GM21515 (cell line): ENCODE data around the gene PMVK.
"Not testable (repeated sequence)": the region's sequence is repeated elsewhere in the genome, so short reads cannot be mapped to it uniquely, and the experiment has no call there.

Experiments used
- ATAC-seq: cut with Tn5 transposase; IDR thresholded peaks from one replicate; pipeline ENCODE4 v1.9.1; 2021; ENCODE audit not compliant: unreplicated experiment

The PMVK gene

GRCh38 chr1:154936555-154937084 lies at the start of gene PMVK:
PMVK (minus strand) TSS chr1:154936719; CDS start chr1:154936685, 34 bp downstream.
- ATAC-seq, result peak; percentile 73

GRCh38 chr1:154983776-154984466 lies 47.4 kb upstream of the PMVK start:
- no peak for ATAC-seq

GRCh38 chr1:154982897-154983648 lies 46.6 kb upstream of the PMVK start, which contains the start of gene FLAD1:
FLAD1 (plus strand) TSS chr1:154983344; CDS start chr1:154983695, 351 bp downstream.
- peak; percentile 93 for ATAC-seq

DNA sequence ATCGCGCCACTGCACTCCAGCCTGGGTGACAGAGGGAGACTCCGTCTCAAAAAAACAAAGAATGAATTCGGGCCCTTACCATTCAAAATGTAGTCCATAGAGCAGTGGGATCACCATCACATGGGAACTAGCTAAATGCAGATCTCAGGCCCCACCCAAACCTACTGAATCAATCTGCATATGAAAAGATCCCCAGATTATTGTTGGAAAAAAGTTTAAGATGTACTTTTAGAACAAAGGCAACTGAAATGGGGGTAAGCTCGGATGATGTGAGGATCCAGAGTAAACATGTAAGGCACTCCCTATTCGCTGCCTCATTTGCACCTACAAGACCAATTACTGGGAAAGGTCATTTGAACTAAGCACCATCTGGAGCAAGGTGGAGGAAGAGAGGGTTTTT lies 45.8 kb upstream of the PMVK start:
- ATAC-seq, result no peak

- no peak for ATAC-seq
Measured at GRCh38 chr1:154978360-154978759, 41.8 kb upstream of the PMVK start.

- not testable (repeated sequence) for ATAC-seq
Measured at GRCh38 chr1:154977762-154978161, 41.2 kb upstream of the PMVK start.

DNA sequence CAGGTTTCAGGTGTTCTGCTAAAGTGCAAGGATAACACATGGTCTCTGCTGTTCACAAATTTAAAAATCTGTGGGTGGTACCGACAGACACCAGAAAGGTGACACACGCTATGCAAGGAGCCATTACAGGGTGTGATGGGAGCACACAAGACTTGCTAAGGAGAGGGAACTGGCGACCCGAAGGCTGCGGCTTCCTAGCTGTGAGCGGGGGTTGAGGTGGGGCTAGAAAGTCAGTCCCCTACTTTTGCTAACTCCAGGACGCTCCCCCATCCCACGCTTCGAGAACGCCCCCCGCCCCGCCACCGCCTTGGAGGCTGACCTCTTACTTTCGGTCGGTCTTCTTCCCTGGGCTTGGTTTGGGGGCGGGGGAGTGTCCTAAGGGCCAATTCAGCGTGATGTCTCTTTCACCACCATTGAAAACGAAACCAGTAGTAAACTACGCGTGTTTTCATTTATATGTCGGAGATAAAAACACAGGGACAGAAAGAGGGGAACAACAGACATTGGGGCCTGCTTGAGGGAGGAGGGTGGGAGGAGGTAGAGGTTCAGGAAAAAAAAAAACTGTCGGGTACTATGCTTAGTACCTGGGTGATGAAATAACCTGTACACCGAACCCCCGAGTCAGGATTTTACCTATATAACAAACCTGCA lies 39.0 kb upstream of the PMVK start:
- ATAC-seq, result no peak

- ATAC-seq, result peak; percentile 38
Measured at GRCh38 chr1:154974808-154975408, 38.4 kb upstream of the PMVK start.

DNA sequence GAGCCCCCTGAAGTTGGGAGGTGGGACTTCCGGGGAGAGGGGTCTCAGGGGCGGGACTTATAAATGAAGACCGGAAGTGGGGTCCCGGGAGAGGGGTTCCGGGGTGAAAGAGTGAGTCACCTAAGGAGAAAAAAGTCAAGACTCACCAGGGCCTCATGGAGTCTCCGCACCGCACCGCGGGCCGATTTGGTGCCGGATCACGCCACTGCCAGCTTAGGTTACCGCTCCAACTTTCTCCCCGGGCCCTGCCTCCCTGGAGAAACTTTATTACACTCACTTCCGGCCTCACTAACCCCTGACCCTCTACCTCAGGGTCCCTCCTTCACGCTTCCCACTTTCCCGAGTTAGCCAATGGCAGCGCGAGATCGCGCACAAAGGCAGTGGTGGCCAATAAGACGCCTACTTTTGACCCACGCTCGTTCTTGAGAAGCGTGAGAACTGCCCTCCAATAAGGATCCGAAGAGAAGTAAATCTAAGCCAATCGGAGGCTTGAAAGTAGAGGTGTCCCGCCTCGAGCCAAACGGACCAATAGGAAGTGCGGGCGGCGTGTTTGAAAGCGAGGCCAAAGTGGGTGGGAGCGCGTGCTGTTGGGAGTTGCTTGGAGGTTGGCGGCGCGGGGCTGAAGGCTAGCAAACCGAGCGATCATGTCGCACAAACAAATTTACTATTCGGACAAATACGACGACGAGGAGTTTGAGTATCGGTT lies 37.7 kb upstream of the PMVK start, which contains the start of gene CKS1B:
Gene CKS1B, plus strand, starts transcription at position 580 of the 706 bp plus-strand sequence. Its CDS starts 65 bp downstream, at position 645.
- ATAC-seq, result peak; percentile 72

GRCh38 chr1:154973344-154974101 lies 37.0 kb upstream of the PMVK start:
- no peak for ATAC-seq

DNA sequence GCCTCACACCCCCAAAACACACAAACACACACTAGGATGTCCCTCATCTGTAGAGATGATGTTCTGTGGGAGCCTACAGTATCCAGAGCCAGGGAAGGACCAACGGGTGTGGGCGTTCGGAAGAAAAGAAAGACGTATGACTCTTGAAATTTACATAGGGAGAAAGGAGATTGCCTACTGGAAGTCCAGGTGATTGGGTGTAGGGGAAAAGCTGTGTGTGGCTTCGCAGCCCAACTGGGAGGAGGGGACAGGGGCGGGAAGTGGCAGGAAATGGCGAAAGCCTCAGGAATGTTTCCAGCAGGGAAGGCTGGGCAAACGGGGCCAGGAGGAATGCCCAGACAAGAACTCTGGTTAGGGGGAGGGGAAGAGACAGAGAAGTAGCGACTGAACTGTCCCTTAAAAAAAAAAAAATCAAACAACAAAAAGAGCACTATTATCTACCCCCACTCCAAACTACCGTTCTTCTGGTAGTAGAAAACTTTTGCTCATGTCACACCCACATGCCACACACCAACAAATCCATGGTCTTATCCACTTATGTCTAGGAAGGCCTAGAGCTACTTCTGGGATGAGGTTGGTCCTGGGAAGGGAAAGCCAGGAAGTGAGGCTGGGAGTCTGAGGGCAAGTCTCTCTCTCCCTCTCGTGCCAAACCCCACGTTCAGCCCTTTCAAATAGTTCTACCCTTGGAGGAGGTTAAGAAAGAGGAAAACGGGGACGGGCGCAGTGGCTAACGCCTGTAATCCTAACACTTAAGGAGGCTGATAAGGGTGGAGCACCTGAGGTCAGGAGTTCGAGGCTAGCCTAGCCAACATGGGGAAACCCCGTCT lies 36.2 kb upstream of the PMVK start:
- ATAC-seq, result no peak

DNA sequence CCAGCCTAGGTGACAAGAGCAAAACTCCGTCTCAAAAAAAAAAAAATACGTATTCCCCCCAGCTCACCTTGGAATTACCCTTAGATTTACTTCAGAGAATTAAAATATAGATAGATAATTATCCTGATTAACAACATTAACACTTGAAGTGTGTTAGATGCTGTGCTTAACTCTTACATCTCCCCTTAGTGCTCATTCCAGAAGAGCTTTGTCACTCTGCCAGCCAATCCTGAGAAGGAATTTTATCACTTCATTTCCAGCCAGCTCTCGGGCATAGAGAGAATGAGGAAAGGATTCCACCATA lies 35.6 kb upstream of the PMVK start:
- ATAC-seq, result no peak

GRCh38 chr1:154971341-154971998 lies 35.0 kb upstream of the PMVK start:
- no peak for ATAC-seq

DNA sequence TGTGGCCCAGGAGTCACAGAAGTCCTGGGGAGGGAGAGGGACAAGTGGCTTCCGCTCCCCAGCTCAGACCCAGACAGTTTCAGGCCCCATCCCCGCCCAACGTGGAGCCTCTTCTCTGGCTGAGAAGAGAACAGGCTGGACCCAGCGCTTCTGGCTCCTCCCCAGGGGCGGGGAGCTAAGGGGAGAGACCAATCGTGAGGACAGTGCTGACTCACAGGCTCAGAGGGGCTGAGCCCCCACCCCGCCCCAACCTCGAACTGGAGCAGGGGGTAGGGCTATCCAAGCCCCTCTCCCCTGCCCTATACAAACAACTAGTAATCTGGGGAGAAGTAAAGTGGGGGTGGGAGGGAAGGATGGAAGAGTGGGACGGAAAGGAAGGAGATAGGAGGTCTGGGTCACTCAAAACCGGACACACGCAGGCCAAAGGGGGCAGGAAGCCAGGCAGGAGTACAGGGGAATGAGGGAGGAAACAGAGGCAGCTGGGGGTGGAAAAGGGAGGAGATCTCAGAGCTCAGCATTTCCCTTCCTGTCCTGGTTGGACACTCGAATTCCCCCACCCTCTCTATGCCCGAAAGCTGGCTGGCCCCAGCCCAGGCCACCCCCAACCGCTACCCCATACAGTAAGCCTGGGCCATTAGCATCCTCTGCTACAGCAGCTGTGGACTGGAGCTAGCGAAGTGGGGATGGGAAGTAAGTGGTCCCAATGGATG lies 34.3 kb upstream of the PMVK start, which contains the start of gene SHC1:
Gene SHC1, minus strand, starts transcription at position 117 of the 710 bp plus-strand sequence. CDS start 221 bp downstream, outside the sequence.
- no peak for ATAC-seq

- no peak for ATAC-seq
Measured at GRCh38 chr1:154969860-154970452, 33.4 kb upstream of the PMVK start.

DNA sequence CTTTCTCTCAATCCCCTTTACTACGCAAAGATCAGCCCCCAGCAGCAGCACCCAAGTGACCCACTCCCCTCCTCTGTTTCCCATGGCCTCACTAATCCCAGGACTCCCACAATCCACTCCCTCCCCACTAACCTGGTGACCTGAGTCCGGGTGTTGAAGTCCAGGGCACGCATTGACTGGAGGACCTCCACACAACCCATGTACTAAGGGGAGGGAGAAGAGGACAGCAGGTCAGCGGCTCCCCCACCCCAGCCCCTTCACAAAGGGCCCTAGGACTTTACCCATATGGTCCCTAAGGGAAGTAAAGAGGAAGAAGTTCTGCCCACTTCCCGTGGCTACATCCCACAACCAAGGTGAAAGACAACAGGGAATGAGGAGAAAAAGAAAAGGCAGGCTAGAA lies 32.7 kb upstream of the PMVK start:
- no peak for ATAC-seq

DNA sequence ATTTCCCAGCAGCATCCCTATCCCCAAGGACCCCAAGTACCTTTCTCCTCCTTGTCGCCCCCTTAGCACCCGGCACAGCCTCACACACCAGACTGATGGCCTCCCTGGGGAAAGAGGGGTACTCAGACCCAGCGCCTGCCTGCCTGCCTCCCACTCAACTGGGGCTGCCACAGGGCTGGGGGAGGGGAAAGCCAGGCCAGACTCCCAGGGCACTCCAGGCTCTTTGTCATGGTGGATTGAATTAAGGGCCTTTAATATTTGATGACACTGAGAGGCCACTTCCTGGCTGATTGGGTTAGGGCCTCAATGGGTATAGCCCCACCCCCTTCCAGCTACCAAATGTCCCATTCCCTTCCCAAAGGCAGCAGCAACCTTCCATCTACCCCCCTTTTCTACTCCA lies 32.2 kb upstream of the PMVK start:
- no peak for ATAC-seq
